Bronchial epithelial cell (primary cell): Measurements from ENCODE around the gene MAP4. TPM values are rescaled to one million over a fixed set of nuclear protein-coding genes. Genes with fewer than 3 reads are reported as not detected.
A peak's percentile ranks its signal among the peaks of the same experiment; 100 is the strongest.
"Not testable (repeated sequence)": the region's sequence is repeated elsewhere in the genome, so short reads cannot be mapped to it uniquely, and the experiment has no call there.

Source experiments
- DNase-seq: peaks from one replicate; pipeline ENCODE4 v3.0.0-alpha.2; 2010; ENCODE audit warnings: low read depth
- FAIRE-seq: peaks from 2 replicates; lab custom pipeline; 2011; peaks lifted over from hg19 to GRCh38; lab: Jason Lieb, UNC
- H3K27me3 ChIP-seq: 2 replicates; pipeline ENCODE4 v1.5.1; 2011; ENCODE audit warnings: low read length; ENCODE audit not compliant: control insufficient read depth, insufficient read depth
- H3K36me3 ChIP-seq: 2 replicates; pipeline ENCODE4 v1.5.1; 2011; ENCODE audit warnings: low read length; ENCODE audit not compliant: control insufficient read depth, insufficient read depth
- H3K4me3 ChIP-seq: 2 replicates; pipeline ENCODE4 v1.5.1; 2011; ENCODE audit warnings: mild to moderate bottlenecking, low read depth, low read length, control low read depth
- total RNA-seq: library from RNA; depleted of rRNA; stranded (reverse); fragments of >200 nt; gene quantifications from 2 replicates; pipeline ENCODE4 v1.2.1, GENCODE V29; 2014
- TF ChIP-seq, protein P1 (sequence below): IDR thresholded peaks from 2 replicates; pipeline ENCODE4 v1.5.1; 2011; ENCODE audit warnings: mild to moderate bottlenecking, moderate library complexity, low read length, control low read depth, inconsistent platforms; ENCODE audit not compliant: insufficient read depth, severe bottlenecking

MAP4 gene
- total RNA-seq, 1 donor from 2014 or later = 44.8 TPM

DNA sequence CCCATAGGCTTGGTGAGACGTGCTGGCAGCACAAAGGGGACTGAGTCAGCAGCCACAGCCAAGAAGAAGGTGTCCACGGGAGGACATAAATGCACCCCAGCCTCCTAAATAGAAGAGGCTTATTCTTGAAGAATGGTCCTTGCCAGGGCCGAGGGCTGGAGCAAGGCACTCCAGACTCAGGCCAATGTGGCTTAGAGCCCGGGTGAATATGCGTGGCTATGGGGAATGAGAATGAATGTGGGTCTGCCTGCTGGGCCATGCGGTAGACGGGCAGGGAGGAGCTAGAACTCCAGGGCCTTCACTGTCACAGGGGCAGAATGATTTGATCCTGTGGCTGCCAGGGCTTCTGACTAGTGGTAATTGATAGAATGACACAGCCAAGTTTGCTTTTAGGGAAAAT is 179.2 kb downstream of the MAP4 start:
- Histone ChIP-seq H3K4me3 (no peak overlapping the region), H3K27me3 (no peaks in the 10 kb centered on the region), H3K36me3 (peaks cover 35% of the 10 kb centered on the region)
- TF ChIP-seq, protein P1, sequence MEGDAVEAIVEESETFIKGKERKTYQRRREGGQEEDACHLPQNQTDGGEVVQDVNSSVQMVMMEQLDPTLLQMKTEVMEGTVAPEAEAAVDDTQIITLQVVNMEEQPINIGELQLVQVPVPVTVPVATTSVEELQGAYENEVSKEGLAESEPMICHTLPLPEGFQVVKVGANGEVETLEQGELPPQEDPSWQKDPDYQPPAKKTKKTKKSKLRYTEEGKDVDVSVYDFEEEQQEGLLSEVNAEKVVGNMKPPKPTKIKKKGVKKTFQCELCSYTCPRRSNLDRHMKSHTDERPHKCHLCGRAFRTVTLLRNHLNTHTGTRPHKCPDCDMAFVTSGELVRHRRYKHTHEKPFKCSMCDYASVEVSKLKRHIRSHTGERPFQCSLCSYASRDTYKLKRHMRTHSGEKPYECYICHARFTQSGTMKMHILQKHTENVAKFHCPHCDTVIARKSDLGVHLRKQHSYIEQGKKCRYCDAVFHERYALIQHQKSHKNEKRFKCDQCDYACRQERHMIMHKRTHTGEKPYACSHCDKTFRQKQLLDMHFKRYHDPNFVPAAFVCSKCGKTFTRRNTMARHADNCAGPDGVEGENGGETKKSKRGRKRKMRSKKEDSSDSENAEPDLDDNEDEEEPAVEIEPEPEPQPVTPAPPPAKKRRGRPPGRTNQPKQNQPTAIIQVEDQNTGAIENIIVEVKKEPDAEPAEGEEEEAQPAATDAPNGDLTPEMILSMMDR = no peak
- DNase-seq (no peak), FAIRE-seq (no peak)

DNA sequence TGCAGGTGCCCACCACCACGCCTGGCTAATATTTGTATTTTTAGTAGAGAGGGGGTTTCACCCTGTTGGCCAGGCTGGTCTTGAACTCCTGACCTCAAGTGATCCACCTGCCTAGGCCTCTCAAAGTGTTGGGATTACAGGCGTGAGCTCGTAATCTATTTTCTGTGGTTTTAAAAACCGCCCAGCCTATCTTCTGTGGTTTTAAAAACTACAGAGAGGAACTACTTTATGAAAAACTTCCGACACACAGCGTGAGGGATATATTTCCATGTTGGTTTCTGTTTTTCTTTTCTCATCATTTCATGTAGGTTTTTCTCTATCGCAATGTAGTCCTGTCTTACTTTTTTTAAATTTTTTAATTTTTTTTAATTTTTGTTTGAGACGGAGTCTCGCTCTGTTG is 186.7 kb downstream of the MAP4 start:
- H3K36me3 ChIP-seq = peaks cover 27% of the 10 kb centered on the region
- not testable (repeated sequence) for H3K4me3 ChIP-seq, FAIRE-seq, H3K27me3 ChIP-seq, DNase-seq

DNA sequence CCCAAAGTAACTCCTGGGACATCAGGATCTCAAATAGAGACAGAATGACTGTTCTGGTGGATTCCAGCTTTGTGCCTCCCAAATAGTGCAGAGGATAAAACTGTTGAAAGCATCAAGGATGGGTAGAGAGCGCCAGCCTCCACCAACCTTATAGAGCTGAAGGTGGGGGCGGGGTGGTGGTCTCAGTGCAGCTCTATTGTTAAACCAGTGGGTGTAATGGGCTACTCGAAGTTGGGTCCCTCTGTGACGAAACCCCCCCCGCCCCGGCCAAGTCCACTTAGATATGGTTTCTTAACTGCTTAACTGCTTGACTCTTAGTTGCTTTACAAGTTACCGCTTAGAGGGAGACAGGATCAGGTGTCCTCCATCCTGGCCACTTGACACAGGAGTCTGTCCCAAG is 190.6 kb downstream of the MAP4 start:
- H3K36me3 ChIP-seq = peaks cover 16% of the 10 kb centered on the region
- TF ChIP-seq, protein P1 = no peak
- H3K4me3 ChIP-seq = peak overlapping the region; percentile 69
- FAIRE-seq (no peak), DNase-seq (no peak)
- no peaks in the 10 kb centered on the region for H3K27me3 ChIP-seq

DNA sequence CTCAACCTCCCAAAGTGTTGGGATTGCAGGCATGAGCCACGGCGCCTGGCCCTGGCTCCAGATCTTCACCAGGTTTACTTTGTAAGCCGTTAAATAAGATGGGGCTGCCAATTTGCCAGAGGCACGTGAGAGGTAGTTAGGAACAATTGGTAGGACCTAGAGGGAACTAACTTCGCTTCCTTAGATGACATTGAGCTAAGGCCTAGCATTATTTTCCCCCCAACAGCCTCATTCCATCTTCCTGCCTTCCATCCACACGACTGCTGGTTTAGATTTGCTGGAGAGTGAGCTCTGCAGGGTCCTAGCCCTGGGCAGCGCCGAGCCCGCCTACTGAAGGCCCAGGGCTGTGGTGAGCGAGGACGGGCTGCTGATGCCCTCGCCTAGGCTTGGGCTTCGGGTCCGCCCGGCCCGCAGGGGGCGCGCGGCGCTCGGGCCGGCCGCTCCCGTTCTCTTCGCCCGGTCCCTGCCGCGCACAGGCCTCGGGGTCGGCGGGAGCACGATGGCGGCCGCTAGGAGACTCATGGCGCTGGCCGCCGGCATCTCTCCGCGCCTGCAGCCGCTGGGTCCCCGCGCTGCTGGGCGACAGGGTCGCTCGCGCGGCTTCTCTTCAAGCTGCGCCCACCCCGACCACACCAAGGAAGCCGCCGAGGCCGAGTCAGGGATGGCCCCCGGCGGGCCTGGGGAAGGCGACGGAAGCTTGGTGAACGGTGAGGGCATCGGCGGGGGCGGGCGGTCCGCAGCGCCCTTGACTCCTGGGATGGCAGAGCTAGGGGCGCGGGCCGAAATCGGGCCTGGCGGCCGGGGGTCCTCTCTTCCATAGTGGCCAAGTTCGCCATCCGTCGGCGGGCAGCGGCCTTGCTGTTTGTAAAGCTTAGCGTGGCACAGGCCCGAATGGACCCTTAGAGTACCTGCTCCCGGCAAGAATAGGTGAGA is 191.4 kb downstream of the MAP4 start:
- Histone ChIP-seq H3K4me3 (peak overlapping the region; percentile 69), H3K27me3 (no peaks in the 10 kb centered on the region), H3K36me3 (peaks cover 14% of the 10 kb centered on the region)
- FAIRE-seq = no peak
- TF ChIP-seq, protein P1 = peak; percentile 82
- DNase-seq = peak; percentile 59

DNA sequence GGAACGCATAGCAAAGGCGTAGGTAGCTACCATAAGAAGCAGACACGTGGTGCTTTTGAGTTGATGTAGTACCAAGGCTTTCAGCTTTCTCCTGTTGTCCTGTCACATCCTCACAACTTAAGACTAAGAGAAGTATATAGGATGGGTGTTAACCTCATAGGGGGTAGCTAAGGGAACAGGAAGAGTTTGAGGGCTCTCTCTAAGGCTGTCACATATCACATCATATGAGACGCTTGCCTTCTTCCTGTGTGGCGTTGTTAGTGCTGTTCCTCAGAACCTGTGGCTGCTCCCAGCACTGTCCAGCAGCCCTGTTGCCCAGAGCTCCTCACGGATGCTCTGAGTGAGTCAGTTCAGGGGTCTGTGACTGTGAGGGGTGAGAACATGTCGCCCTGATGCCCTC is 198.6 kb downstream of the MAP4 start:
- Histone ChIP-seq H3K4me3 (no peak overlapping the region), H3K36me3 (peaks cover 5% of the 10 kb centered on the region), H3K27me3 (no peaks in the 10 kb centered on the region)
- FAIRE-seq (no peak), DNase-seq (no peak)
- TF ChIP-seq, protein P1 = no peak

DNA sequence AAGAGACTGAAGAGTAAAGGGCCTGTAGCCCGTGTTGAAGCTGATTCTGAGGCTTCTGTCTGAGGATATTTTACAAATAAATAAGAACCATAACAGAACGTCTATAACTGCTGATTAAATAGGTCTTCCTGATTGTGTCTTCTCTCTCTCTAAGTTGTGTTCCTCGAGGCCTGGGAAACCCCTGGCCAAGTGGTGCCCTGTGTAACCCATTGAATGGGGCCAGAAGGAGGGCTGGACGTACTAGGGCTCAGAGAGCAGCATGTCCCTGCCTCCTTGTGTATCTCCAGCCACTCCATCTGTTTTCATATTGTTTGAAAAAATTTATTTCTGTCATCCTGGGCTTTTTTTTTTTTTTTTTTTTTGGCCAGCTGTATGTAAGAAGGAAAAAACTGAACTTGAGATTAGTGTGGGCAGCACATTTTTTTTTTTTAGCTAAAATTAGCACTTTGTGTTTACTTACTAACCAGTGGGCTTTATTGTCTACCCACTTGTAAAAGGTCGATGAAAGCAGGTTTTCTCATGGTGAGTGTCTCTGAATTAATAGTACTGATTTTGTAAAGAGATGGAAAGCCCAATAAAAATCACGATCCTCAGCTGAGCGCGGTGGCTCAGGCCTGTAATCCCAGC is 202.6 kb downstream of the MAP4 start:
- no peak for DNase-seq
- FAIRE-seq = no peak
- Histone ChIP-seq H3K36me3 (peaks cover 7% of the 10 kb centered on the region), H3K27me3 (no peaks in the 10 kb centered on the region), H3K4me3 (no peak overlapping the region)
- TF ChIP-seq, protein P1 = no peak
